Kidney glomerular epithelial cell (primary cell): ENCODE results near the gene TGFBR3L.
A peak's percentile ranks its signal among the peaks of the same experiment; 100 is the strongest.

Experiments
- DNase-seq: peaks from one replicate; lab custom pipeline; 2025; lab: John Stamatoyannopoulos, UW

The TGFBR3L gene

DNA sequence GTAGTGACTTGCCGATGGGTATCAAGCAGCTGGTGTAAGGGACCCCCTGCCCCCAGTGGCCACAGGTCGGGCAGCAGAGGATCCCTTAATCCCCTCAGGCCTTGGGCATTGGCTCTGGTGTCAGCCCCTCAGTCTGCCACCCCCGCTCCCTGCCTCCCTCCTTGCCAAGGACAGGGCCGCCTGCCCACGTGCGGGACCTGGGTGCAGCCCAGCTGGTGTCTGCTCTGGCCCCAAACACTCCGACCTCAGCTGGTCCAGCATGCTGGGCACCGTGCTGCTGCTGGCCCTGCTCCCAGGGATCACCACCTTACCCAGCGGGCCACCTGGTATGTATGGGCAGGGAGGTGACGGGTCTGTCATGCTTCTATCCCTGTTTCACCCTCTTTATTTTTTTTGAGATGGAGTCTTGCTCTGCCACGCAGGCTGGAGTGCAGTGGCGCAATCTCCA lies at the start of gene TGFBR3L:
TGFBR3L (plus strand) TSS at position 233 of the 448 bp plus-strand sequence.
- no peak for DNase-seq

- DNase-seq, result no peak
Measured at GRCh38 chr19:7865262-7865911, 49.2 kb upstream of the TGFBR3L start.

- DNase-seq, result no peak
Measured at GRCh38 chr19:7866399-7867091, 48.1 kb upstream of the TGFBR3L start.

GRCh38 chr19:7867092-7867844 lies 47.4 kb upstream of the TGFBR3L start:
- no peak for DNase-seq

GRCh38 chr19:7868326-7868670 lies 46.3 kb upstream of the TGFBR3L start:
- DNase-seq, result no peak

DNA sequence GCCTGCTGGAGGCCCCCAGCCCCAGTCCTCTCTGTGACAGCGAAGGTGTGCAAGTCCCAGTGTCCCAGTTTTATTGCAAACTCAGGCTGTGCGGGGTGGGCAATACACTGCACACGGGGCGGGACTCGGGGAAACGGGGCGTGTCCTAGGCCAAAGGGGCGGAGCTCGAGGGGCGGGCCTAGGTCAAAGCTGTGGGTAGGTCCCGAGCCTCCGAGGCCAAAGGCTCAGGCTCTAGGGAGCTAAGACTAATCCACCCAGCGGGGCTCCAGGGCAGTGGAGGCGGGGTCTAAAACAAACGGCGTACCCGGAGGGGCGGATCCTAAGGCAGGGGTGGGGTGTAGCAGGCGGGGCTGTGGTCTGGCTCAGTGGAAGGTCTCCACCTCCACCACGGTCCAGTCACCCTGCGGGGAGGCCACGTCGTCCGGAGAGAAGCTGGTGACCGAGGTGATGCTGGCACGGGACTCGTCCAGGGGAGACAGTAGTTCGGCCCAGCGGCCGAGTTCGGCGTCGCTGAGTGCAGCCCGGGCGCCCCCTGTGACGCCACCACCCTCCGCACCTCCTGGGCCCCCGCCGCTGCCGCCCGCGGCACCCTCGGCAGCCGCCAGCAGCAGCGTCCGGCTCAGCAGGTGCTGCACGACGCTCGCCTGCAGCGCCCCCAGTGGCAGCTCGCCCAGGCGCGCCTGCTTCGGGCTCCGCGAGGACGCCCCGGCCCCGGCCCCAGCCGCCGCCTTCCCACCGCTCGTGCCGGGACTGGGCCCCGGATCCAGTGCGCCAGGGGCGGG lies 45.8 kb upstream of the TGFBR3L start:
- peak; percentile 34 for DNase-seq

- DNase-seq, result no peak
Measured at GRCh38 chr19:7869453-7869909, 45.1 kb upstream of the TGFBR3L start.

DNA sequence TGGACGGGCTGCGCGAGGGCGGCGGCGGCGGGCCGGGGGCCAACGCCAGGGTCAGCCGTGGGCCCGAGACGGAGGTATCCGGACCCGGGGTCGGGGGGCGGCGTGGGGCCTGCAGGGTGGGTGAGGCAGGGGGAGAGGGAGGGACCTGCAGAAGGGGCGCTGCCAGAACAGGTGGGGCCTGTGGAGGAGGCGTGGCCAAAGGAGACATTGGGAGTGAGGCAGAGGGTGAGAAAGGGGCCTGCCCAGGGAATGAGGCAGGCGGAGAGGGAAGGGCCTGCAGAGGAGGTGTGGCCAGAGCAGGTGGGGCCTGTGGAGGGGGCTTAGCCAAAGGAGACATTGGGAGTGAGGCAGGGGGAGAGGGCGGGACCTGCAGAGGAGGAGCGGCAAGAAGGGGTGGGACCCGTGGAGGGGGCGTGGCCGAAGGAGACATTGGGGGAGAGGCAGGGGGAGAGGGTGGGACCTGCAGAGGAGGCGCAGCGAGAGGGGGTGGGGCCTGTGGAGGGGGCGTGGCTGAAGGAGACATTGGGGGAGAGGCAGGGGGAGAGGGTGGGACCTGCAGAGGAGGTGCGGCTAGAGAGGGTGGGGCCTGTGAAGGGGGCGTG lies 44.6 kb upstream of the TGFBR3L start:
- no peak for DNase-seq

GRCh38 chr19:7870571-7871436 lies 43.8 kb upstream of the TGFBR3L start:
- DNase-seq, result no peak

DNA sequence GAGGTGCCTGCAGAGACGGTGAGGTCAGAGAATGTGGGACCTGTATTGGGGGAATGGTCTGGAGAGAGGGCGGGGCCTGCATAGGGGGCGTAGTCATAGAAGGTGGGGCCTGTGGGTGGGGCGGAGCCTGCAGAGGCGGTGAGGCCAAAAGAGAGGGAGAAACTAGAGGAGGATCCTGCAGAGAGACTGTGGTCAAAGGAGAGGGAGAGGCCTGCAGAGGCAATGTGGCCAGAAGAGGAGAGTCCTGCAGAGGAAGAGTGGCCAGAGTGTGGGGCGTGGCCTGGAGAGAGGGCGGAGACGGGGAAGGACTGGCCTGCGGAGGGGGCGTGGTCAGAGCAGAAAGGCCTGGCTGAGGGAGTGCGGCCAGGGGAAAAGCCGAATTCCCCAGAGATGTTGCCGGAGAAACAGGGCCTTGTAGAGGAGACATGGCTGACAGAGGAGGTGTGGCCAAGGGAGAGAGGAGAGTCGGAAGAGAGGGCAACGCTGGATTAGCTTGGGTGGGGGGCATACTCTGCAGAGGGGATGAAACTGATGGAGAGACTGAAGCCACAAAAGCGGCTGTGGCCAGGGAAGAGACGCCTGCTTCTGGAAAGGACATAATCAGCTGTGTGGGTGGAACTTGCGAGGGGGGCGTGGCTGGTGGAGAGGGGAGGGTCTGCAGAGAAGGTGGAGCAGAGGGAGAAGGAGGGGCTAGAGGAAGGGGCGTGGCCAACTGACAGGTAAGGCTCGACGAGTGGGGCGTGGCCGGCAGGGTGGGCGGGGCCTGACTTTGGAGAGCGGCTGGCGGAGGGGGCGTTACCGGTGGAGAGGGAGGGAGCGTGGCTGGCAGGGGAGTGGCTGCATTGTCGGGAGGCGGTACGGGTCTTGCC lies 43.0 kb upstream of the TGFBR3L start:
- peak; percentile 69 for DNase-seq

- DNase-seq, result no peak
Measured at GRCh38 chr19:7872306-7873204, 42.1 kb upstream of the TGFBR3L start.

- DNase-seq, result no peak
Measured at GRCh38 chr19:7873304-7874075, 41.1 kb upstream of the TGFBR3L start.

DNA sequence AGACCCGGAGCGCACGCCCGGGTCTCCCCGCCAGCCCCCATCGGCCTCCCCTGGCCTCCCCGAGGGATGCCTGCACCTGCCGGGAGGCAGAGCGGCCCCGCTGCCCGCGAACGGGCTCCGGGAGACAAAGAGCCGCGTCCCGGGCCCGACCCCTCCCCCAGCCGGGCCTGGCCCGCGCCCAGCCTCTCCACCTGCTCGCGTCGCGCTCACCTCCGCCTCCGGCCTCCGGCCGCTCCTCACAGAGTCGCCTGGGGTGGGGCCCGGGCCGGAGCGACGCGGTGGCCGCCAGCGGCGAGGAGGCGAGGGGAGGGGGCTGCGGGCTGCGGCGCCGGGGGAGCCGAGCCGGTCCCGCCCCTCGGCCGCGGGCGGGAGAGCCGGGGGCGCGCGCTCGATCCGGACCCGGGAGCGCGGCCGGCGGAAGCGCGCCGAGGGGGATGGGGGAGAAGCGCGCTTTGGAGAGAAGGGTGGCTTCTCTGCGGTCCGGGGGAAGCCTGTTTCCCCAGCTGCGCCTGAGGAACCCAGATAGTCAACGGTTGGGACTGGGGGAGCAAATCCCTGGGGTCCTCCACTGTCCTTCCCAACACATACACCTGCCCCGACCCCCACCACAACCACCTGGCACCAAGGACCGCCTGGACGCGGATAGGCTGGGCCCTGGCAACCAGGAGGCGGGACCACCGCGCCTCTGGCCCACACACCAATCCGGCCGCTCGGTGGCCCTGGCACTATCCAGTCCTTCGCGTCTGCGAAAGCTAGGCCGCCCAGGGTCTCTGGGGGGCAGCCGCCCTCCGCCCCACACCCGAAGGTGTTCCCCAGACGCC lies 40.3 kb upstream of the TGFBR3L start, which contains the start of gene PRR36:
PRR36 (minus strand) TSS at position 315 of the 821 bp plus-strand sequence. CDS start 701 bp downstream, outside the sequence.
- peak; percentile 29 for DNase-seq

GRCh38 chr19:7874897-7875273 lies 39.7 kb upstream of the TGFBR3L start:
- DNase-seq, result no peak

- no peak for DNase-seq
Measured at GRCh38 chr19:7877249-7877836, 37.3 kb upstream of the TGFBR3L start.

DNA sequence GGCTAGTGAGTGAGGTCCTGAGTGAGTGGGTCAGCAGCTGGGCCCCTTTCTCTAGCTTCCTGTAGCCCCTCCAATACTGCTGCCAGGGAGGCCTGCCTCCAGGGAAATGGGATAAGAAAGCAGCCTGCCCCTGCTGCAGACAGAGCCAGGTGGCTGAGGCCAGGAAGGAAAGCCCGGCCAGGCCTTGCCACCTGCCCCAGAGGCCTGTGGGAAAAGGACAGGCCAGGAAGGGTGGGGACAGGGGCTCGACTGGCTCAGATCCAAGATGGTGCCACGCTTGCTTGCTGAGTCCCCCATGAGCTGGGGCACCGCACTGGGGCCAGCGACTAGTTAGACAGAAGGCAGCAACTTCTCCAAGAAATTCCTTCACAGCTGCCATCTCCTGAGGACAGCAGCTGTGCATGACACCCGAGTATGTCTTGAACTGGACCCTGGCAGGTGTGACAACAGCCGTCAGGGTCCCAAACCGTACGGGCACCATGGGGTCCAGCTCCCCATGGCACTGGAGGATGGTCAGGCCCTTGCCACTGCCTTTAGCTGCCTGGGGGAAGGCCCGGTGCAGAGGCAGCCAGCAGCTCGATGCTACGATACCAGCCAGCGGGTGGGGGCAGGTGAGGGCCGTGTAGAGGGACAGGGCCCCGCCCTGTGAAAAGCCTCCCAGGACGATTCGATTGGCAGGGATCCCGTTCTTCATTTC lies 35.4 kb upstream of the TGFBR3L start:
- no peak for DNase-seq
